Mesendoderm (in vitro differentiated cells): Measurements from ENCODE around the gene CBFA2T3.

ENCODE experiments used
- DNase-seq: peaks from one replicate; pipeline ENCODE4 v3.0.0; 2013
- H2AK5ac ChIP-seq: 2 replicates; pipeline ENCODE4 v1.6.1; 2013; ENCODE audit warnings: low read length, inconsistent platforms
- H2BK120ac ChIP-seq: 2 replicates; pipeline ENCODE4 v1.6.1; 2013; ENCODE audit warnings: low read depth, mild to moderate bottlenecking, low read length, moderate library complexity, mixed read lengths
- H2BK15ac ChIP-seq: replicated peaks from 2 replicates; pipeline ENCODE4 v1.6.1; 2013; ENCODE audit warnings: low read depth, mild to moderate bottlenecking, moderate library complexity
- H2BK5ac ChIP-seq: 2 replicates; pipeline ENCODE4 v1.6.1; 2013; ENCODE audit warnings: low read length, inconsistent platforms
- H3K18ac ChIP-seq: 2 replicates; pipeline ENCODE4 v1.6.1; 2013; ENCODE audit warnings: mild to moderate bottlenecking, low read length, mixed read lengths
- H3K23ac ChIP-seq: one replicate; pipeline ENCODE4 v1.6.1; 2013; ENCODE audit warnings: low read length
- H3K27ac ChIP-seq: 2 replicates; pipeline ENCODE4 v1.5.1; 2013; ENCODE audit warnings: low read depth, mild to moderate bottlenecking, inconsistent platforms, low read length, moderate library complexity
- H3K27me3 ChIP-seq: 2 replicates; pipeline ENCODE4 v1.6.1; 2013; ENCODE audit warnings: low read length, control low read depth, mild to moderate bottlenecking, inconsistent platforms; ENCODE audit not compliant: insufficient read depth, poor library complexity
- H3K36me3 ChIP-seq: 2 replicates; pipeline ENCODE4 v1.6.1; 2013; ENCODE audit warnings: low read length, inconsistent platforms; ENCODE audit not compliant: control insufficient read depth, insufficient read depth
- H3K4ac ChIP-seq: one replicate; pipeline ENCODE4 v1.6.1; 2013; ENCODE audit warnings: low read depth, mild to moderate bottlenecking, low read length, moderate library complexity
- H3K4me1 ChIP-seq: 2 replicates; pipeline ENCODE4 v1.6.1; 2013; ENCODE audit warnings: low read depth, low read length, inconsistent platforms; ENCODE audit not compliant: control insufficient read depth
- H3K4me2 ChIP-seq: 2 replicates; pipeline ENCODE4 v1.6.1; 2013; ENCODE audit warnings: low read length
- H3K4me3 ChIP-seq: 2 replicates; pipeline ENCODE4 v1.5.1; 2013; ENCODE audit warnings: mild to moderate bottlenecking, low read length
- H3K56ac ChIP-seq: one replicate; pipeline ENCODE4 v1.6.1; 2013; ENCODE audit warnings: low read length
- H3K79me1 ChIP-seq: 2 replicates; pipeline ENCODE4 v1.6.1; 2013; ENCODE audit warnings: low read length, inconsistent platforms
- H3K79me2 ChIP-seq: 2 replicates; pipeline ENCODE4 v1.6.1; 2013; ENCODE audit warnings: mild to moderate bottlenecking, low read length; ENCODE audit not compliant: control insufficient read depth, insufficient read depth
- H3K9ac ChIP-seq: 2 replicates; pipeline ENCODE4 v1.6.1; 2013; ENCODE audit warnings: low read length, inconsistent platforms
- H4K5ac ChIP-seq: one replicate; pipeline ENCODE4 v1.6.1; 2013; ENCODE audit warnings: low read length
- H4K8ac ChIP-seq: one replicate; pipeline ENCODE4 v1.6.1; 2013; ENCODE audit warnings: low read depth, mild to moderate bottlenecking, control low read depth, low read length, moderate library complexity
- WGBS: extraction: QIAGEN DNeasy Blood & Tissue Kit; methylation state at CpG from one replicate; pipeline ENCODE4 v1.1.7; 2013; ENCODE audit warnings: low lambda C conversion rate, missing lambda C conversion rate; ENCODE audit not compliant: insufficient coverage; ENCODE audit errors: extremely low coverage; 5-methylcytosine and 5-hydroxymethylcytosine counted together

The CBFA2T3 gene

GRCh38 chr16:88855736-88856121, 121.3 kb downstream of the CBFA2T3 start:
- H3K23ac ChIP-seq: no peak overlapping the region
- H3K4me1 ChIP-seq: peaks cover 2% of the 10 kb centered on the region
- no peak overlapping the region for H3K4me3 ChIP-seq
- peaks cover 9% of the 10 kb centered on the region for H3K79me1 ChIP-seq
- H3K36me3 ChIP-seq: no peaks in the 10 kb centered on the region
- no peak overlapping the region for H4K8ac ChIP-seq
- no peak overlapping the region for H4K5ac ChIP-seq
- no peak overlapping the region for H3K4ac ChIP-seq
- H2BK120ac ChIP-seq: no peak overlapping the region
- no peaks in the 10 kb centered on the region for H3K27me3 ChIP-seq
- H3K27ac ChIP-seq: no peak overlapping the region
- H2BK5ac ChIP-seq: no peak overlapping the region
- no peak overlapping the region for H3K9ac ChIP-seq
- peak overlapping the region; percentile 76 for H3K4me2 ChIP-seq
- H3K18ac ChIP-seq: no peak overlapping the region
- no peaks in the 10 kb centered on the region for H3K79me2 ChIP-seq
- no peak overlapping the region for H2AK5ac ChIP-seq
- WGBS: no CpG with 5 or more reads among the region's 13 CpGs
- DNase-seq: no peak
- no peak overlapping the region for H2BK15ac ChIP-seq
- H3K56ac ChIP-seq: no peak overlapping the region

GRCh38 chr16:88855176-88855575, 121.8 kb downstream of the CBFA2T3 start:
- H3K27me3 ChIP-seq: no peaks in the 10 kb centered on the region
- H3K36me3 ChIP-seq: no peaks in the 10 kb centered on the region
- no peak overlapping the region for H2AK5ac ChIP-seq
- H3K56ac ChIP-seq: no peak overlapping the region
- H3K27ac ChIP-seq: no peak overlapping the region
- no peak overlapping the region for H4K5ac ChIP-seq
- no peak overlapping the region for H2BK15ac ChIP-seq
- H3K4me2 ChIP-seq: no peak overlapping the region
- DNase-seq: no peak
- no peaks in the 10 kb centered on the region for H3K79me2 ChIP-seq
- no peak overlapping the region for H3K9ac ChIP-seq
- H3K4me1 ChIP-seq: peaks cover 2% of the 10 kb centered on the region
- WGBS: no CpG with 5 or more reads among the region's 8 CpGs
- H3K23ac ChIP-seq: no peak overlapping the region
- H4K8ac ChIP-seq: no peak overlapping the region
- H2BK120ac ChIP-seq: no peak overlapping the region
- no peak overlapping the region for H2BK5ac ChIP-seq
- no peak overlapping the region for H3K4me3 ChIP-seq
- no peak overlapping the region for H3K4ac ChIP-seq
- H3K18ac ChIP-seq: no peak overlapping the region
- peaks cover 9% of the 10 kb centered on the region for H3K79me1 ChIP-seq

GRCh38 chr16:88854306-88855111, 122.5 kb downstream of the CBFA2T3 start:
- Histone ChIP-seq H3K27ac (no peak overlapping the region), H3K18ac (no peak overlapping the region), H2BK15ac (no peak overlapping the region), H3K56ac (no peak overlapping the region), H4K5ac (no peak overlapping the region), H2BK5ac (no peak overlapping the region), H3K79me2 (no peaks in the 10 kb centered on the region), H2AK5ac (no peak overlapping the region), H3K4ac (no peak overlapping the region), H3K4me3 (no peak overlapping the region), H3K79me1 (peaks cover 9% of the 10 kb centered on the region), H3K36me3 (no peaks in the 10 kb centered on the region), H3K9ac (no peak overlapping the region), H4K8ac (no peak overlapping the region), H3K4me1 (peaks cover 2% of the 10 kb centered on the region), H2BK120ac (no peak overlapping the region), H3K23ac (no peak overlapping the region), H3K27me3 (no peaks in the 10 kb centered on the region), H3K4me2 (no peak overlapping the region)
- WGBS: no CpG with 5 or more reads among the region's 20 CpGs
- no peak for DNase-seq

- Histone ChIP-seq H3K4me3 (no peak overlapping the region), H3K36me3 (no peaks in the 10 kb centered on the region)
Measured at GRCh38 chr16:88853325-88853941, 123.6 kb downstream of the CBFA2T3 start.

GRCh38 chr16:88851616-88852015, 125.4 kb downstream of the CBFA2T3 start:
- H3K27ac ChIP-seq: no peak overlapping the region
- H4K5ac ChIP-seq: no peak overlapping the region
- H3K4me1 ChIP-seq: no peaks in the 10 kb centered on the region
- no peak overlapping the region for H3K18ac ChIP-seq
- H3K79me1 ChIP-seq: peaks cover 2% of the 10 kb centered on the region
- no peak overlapping the region for H2BK5ac ChIP-seq
- no peak overlapping the region for H2AK5ac ChIP-seq
- H3K4me3 ChIP-seq: no peak overlapping the region
- H2BK120ac ChIP-seq: no peak overlapping the region
- no peak overlapping the region for H3K56ac ChIP-seq
- no peak overlapping the region for H2BK15ac ChIP-seq
- DNase-seq: no peak
- no peak overlapping the region for H3K23ac ChIP-seq
- no peak overlapping the region for H4K8ac ChIP-seq
- H3K9ac ChIP-seq: no peak overlapping the region
- no CpG with 5 or more reads among the region's 19 CpGs for WGBS
- H3K27me3 ChIP-seq: no peaks in the 10 kb centered on the region
- H3K36me3 ChIP-seq: no peaks in the 10 kb centered on the region
- no peak overlapping the region for H3K4ac ChIP-seq
- H3K4me2 ChIP-seq: no peak overlapping the region
- no peaks in the 10 kb centered on the region for H3K79me2 ChIP-seq

More at GRCh38 chr16:88853325-88853941, 123.6 kb downstream of the CBFA2T3 start:
- Histone ChIP-seq H3K9ac (no peak overlapping the region), H3K23ac (no peak overlapping the region), H3K56ac (no peak overlapping the region), H3K27ac (no peak overlapping the region), H3K4ac (no peak overlapping the region), H3K79me2 (no peaks in the 10 kb centered on the region), H2BK5ac (no peak overlapping the region), H2BK120ac (no peak overlapping the region), H2AK5ac (no peak overlapping the region), H3K18ac (no peak overlapping the region), H4K5ac (no peak overlapping the region), H3K27me3 (no peaks in the 10 kb centered on the region), H2BK15ac (no peak overlapping the region), H3K4me2 (no peak overlapping the region), H3K79me1 (peaks cover 7% of the 10 kb centered on the region), H3K4me1 (peaks cover 2% of the 10 kb centered on the region), H4K8ac (no peak overlapping the region)
- no CpG with 5 or more reads among the region's 17 CpGs for WGBS
- DNase-seq: no peak
